ELR (cell line): Measurements from ENCODE around the gene CDKN1B.

Source experiments
- DNase-seq: peaks from one replicate; pipeline ENCODE4 v3.0.0-alpha.2; 2015; ENCODE audit warnings: low read depth

Gene CDKN1B

GRCh38 chr12:12701457-12701856, 15.7 kb upstream of the CDKN1B start:
- DNase-seq, result no peak

- DNase-seq, result peak; percentile 96
Observed at GRCh38 chr12:12704593-12705230, 12.5 kb upstream of the CDKN1B start.

- DNase-seq, result no peak
Observed at GRCh38 chr12:12705838-12706520, 11.2 kb upstream of the CDKN1B start.

DNA sequence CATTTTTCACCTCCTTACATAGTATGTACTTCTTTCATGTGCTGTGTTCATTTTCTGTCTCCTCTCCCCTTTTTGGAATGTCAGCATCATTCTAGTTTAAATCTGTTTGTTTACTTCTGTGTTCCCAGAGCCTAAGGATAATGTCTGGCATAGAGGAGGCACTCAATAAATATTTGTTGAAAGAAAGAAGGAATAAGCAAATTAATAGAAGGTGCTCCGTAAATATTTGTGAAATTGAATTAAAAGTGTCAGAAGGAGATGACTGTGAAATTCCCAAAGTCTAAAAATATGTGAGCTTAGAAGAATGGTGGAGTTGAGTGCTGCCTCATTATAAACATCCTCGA, 3.3 kb upstream of the CDKN1B start:
- no peak for DNase-seq

DNA sequence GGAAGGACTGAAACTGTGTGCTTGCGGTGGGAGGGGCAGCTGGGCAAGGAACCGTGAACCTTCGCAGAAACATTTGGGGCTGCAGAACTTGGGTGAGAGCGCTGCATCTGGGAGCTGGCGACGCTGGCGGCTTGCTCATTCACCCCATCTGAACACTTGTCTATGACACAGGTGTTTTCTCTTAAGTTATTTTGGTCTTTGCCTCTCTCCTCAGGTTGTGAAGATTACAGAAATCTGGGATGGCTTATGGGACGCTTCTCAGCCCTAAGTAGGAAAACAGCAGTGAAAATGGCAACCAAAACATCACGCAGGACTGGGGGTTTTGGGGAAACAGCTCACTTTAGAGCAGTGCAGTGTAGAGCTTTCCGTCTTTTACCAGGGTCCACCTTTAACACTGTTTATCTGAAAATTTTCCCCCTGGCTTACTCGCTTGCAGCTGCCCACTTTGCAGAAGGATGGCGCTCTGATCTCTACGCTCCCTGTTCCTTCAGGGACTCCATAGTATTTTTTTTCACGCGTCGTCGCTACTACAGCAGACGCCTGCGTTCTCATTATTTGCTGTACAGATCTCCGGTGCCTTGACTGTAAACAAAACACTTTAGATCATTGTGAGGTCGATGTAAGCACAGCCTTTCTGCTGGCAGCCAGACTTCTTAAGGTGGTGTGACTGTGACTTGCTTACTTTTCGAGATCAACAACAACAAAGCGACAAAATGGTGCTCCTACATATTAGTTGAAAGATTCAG, 2.7 kb upstream of the CDKN1B start:
- peak; percentile 38 for DNase-seq

DNA sequence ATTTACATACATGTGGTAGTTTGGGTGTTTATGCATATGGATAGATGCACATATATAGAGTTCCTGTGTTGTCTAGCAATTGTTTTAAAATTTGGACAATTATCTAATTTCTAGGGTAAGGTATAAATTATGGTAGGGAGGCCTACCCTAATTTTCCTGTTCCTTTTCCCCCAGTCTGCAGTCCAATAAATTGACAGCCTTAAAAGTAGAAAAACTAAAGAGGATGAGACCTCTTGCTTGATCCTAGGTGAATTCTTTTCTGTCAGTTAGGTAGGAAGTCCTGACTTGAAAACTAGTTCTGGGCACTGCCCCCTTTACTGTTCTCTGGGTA, 2.1 kb upstream of the CDKN1B start:
- no peak for DNase-seq

GRCh38 chr12:12715459-12716150, 1.6 kb upstream of the CDKN1B start:
- DNase-seq, result peak; percentile 15

- peak; percentile 51 for DNase-seq
Observed at GRCh38 chr12:12716151-12716792, 896 bp upstream of the CDKN1B start.

GRCh38 chr12:12717586-12718380, 615 bp downstream of the CDKN1B start:
- peak; percentile 53 for DNase-seq

DNA sequence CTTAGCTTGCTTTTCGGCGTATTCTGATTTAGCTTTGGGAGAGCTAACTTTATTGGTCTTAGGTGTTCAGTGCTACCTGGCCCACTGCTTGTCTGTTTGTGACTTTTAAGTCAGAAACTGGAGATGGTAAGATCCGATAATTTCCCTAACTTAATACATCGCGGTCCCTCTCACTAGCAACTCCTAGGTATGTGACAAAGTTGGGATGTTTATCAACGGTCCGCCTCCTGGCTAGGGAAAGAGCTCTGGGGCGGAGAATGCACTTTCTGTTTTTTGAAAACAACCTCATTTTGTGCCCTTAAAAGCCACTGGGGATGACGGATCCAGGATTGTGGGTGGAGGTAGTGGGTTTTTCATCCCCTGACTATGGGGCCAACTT, 1.2 kb downstream of the CDKN1B start:
- peak; percentile 35 for DNase-seq

DNA sequence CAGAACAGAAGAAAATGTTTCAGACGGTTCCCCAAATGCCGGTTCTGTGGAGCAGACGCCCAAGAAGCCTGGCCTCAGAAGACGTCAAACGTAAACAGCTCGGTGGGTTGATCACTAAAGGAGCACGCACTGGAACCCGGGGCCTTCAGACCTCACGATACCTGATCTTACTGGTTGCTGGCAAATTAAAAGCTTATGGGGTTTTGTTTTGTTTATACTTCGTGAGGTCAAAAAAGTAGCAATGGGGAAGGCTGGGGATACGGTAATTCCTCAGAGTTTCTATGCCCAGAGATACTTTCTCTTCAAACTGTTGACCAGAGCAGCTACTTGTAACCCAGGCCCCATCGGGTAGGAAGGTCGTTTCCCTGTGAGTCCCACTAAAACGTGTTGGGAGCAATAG, 1.7 kb downstream of the CDKN1B start:
- peak; percentile 62 for DNase-seq

DNA sequence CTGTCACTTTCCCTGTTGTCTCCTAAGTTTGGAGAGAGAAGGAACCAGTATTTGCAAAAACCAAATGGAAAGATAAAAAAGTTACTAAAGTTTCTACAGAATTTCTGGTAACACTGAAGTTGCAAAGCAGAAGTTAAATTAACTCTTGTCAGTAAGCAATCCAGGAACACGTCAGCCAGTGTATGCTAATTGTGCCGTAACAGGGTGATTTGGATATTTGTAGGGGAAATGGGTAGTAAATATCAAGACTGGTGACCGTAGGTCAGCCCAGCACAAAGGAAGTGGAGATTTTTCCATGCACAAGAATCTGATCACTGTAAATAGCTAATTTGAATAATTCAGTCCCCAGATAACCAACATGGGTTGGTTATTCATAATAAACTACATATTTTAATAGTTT, 2.3 kb downstream of the CDKN1B start:
- peak; percentile 66 for DNase-seq

DNA sequence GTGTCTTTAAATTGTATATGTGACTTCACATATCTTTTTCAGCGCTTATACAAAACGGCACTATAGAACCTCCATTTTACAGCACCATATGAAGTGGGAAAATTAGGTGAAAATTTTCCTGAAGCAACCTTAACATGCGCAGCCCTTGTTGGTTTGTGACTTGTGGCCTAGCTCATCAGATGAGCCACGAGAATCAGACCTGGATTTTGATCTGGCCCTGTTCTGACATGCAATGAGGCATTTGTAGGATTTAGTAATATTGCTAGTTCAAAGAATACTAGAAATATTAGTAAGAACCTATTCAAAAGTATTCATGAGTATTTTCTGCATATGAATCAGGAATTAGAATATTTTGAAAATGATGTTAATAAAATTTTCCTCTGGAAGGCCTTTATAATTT, 2.9 kb downstream of the CDKN1B start:
- DNase-seq, result peak; percentile 42

GRCh38 chr12:12720672-12721161, 3.5 kb downstream of the CDKN1B start:
- peak; percentile 44 for DNase-seq

GRCh38 chr12:12721176-12721751, 4.1 kb downstream of the CDKN1B start:
- DNase-seq, result peak; percentile 50

DNA sequence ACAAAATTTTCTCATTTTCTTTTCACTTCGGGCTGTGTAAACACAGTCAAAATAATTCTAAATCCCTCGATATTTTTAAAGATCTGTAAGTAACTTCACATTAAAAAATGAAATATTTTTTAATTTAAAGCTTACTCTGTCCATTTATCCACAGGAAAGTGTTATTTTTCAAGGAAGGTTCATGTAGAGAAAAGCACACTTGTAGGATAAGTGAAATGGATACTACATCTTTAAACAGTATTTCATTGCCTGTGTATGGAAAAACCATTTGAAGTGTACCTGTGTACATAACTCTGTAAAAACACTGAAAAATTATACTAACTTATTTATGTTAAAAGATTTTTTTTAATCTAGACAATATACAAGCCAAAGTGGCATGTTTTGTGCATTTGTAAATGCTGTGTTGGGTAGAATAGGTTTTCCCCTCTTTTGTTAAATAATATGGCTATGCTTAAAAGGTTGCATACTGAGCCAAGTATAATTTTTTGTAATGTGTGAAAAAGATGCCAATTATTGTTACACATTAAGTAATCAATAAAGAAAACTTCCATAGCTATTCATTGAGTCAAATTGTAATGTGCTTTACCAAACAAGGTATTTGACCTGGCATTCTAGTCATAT, 4.8 kb downstream of the CDKN1B start:
- DNase-seq, result peak; percentile 19

GRCh38 chr12:12722435-12723148, 5.4 kb downstream of the CDKN1B start:
- peak; percentile 71 for DNase-seq

DNA sequence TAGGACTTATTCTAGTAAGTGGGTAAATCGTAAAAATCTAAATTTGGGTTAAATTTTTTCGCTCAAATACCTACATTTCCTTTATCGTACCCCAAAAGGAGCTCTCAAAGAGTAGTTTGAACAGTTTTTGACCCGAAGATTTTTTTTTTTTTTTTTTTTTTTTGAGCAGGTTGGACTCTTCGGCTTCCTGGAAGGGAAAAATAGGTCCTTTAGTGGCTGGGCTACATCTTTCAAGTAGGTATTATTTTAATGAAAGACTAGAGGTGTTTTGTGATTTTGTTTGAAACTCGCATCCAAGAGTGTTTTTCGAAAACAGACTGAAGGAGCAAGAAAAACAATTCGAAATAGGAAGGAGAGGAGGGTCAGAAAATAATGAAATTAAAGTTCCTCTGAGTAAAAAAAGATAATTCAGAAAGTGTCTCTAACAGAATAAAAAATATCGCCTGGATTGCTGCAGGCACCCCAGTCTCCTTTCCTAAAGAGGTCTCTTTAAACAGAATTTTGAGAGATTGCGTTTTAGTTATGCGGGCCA, 6.0 kb downstream of the CDKN1B start:
- peak; percentile 54 for DNase-seq

DNA sequence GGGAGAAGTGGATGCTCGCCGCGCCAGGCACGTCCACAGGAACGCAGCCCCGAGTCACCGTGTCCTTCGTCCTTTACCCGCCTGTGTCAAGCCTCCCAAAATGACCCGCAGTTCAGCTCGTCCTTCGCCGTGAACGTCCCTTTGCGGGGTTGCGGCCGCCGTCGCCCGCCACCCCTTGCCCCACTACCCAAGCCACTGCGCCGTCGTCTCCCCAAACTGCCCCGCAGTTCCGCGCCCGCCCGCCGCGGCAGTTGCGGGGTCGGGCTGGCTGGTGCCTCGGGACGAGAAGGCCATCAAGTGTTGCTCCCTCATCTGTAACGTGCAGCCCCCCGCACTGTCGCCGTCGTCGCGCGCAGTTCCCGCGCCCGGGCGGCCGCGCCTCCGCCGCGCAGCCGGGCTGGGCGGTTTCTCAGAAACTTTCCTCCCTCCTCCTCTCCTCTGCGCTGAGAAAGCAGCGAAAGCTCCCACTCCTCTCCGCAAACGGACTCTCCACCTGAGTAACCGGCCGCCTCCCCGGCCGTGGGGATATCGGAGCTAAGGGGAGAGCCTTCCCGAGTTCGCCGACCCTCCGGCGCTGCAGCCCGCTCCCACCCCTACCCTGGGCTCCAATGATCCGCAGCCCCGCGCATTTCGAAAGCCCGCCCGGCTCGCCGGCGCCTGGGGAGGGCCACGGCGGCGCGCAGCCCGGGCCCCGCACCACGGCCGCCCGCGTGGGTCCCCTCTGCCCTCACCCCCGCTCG, 6.7 kb downstream of the CDKN1B start:
- peak; percentile 50 for DNase-seq
